SK-N-SH (cell line): ENCODE measurements around the gene GLYATL1. TPM values are rescaled to one million over a fixed set of nuclear protein-coding genes. Genes with fewer than 3 reads are reported as not detected.

ENCODE experiments used
- CTCF ChIA-PET: fragments of 300-600, 350-600 bp; formaldehyde crosslinking; extraction: SDS; loops from one replicate; lab custom pipeline; 2021; lab: Yijun Ruan, JAX
- POLR2A ChIA-PET: fragments of 350-600 bp; sonication (Branson Sonifier 250); formaldehyde crosslinking; extraction: SDS; loops from one replicate; lab custom pipeline; 2020; ENCODE audit warnings: antibody characterized with exemption, inconsistent platforms; lab: Yijun Ruan, JAX
- DNase-seq: peaks from one replicate; pipeline ENCODE4 v3.0.0; 2012
- H2AFZ ChIP-seq: fragments of 200-600 bp; sonication (generic); 2 replicates; pipeline ENCODE4 v1.8.1; 2016; ENCODE audit warnings: antibody characterized with exemption, mild to moderate bottlenecking, low read depth
- H3F3A ChIP-seq: fragments of 200-600 bp; sonication (generic); replicated peaks from 2 replicates; pipeline ENCODE3; 2016; ENCODE audit warnings: antibody characterized with exemption, mild to moderate bottlenecking; ENCODE audit not compliant: insufficient read depth
- H3K27ac ChIP-seq, 2 experiments: fragments of 200-500 bp in 1 of 2; fragments of 200-600 bp in 1 of 2; sonication (Bioruptor generic) in 1 of 2; sonication (generic), shearing (Covaris generic) in 1 of 2; 2 replicates each; pipeline versions ENCODE4 v1.5.1 to v1.6.1; 2014 to 2016; ENCODE audit warnings: low read depth in 2 of 2, inconsistent platforms in 1 of 2, low read length in 1 of 2, mild to moderate bottlenecking in 1 of 2, mixed read lengths in 1 of 2
- H3K27me3 ChIP-seq: fragments of 200-600 bp; sonication (generic), shearing (Covaris generic); 2 replicates; pipeline ENCODE4 v1.6.1; 2016; ENCODE audit warnings: mixed run types; ENCODE audit not compliant: insufficient read depth
- H3K36me3 ChIP-seq, 2 experiments: fragments of 200-500 bp in 1 of 2; fragments of 200-600 bp in 1 of 2; sonication (Bioruptor generic) in 1 of 2; sonication (generic) in 1 of 2; replicated peaks in 1 of 2; 2 replicates each; pipeline versions ENCODE3 to v1.5.1; 2014 to 2016; ENCODE audit warnings: low read length in 1 of 2, mild to moderate bottlenecking in 1 of 2; ENCODE audit not compliant: insufficient read depth in 2 of 2, control insufficient read depth in 1 of 2
- H3K4me1 ChIP-seq, 2 experiments: fragments of 200-500 bp in 1 of 2; fragments of 200-600 bp in 1 of 2; sonication (Bioruptor generic) in 1 of 2; sonication (generic), shearing (Covaris generic) in 1 of 2; 2 replicates each; pipeline versions ENCODE4 v1.5.1 to v1.6.1; 2014 to 2016; ENCODE audit warnings: low read depth in 1 of 2, low read length in 1 of 2, mixed run types in 1 of 2; ENCODE audit not compliant: insufficient read depth in 2 of 2, control insufficient read depth in 1 of 2
- H3K4me2 ChIP-seq: fragments of 200-600 bp; sonication (generic), shearing (Covaris generic); 2 replicates; pipeline ENCODE4 v1.6.1; 2017; ENCODE audit warnings: mixed run types
- H3K4me3 ChIP-seq, 2 experiments: fragments of 200-500 bp in 1 of 2; fragments of 200-600 bp in 1 of 2; sonication (Bioruptor generic) in 1 of 2; sonication (generic), shearing (Covaris generic) in 1 of 2; 2 replicates each; pipeline versions ENCODE4 v1.5.1 to v1.8.1; 2014 to 2016; ENCODE audit warnings: low read depth in 2 of 2, inconsistent platforms in 1 of 2, low read length in 1 of 2, mild to moderate bottlenecking in 1 of 2, mixed read lengths in 1 of 2, moderate library complexity in 1 of 2
- H3K79me2 ChIP-seq: fragments of 200-600 bp; sonication (generic); 2 replicates; pipeline ENCODE4 v1.8.1; 2017; ENCODE audit warnings: mild to moderate bottlenecking; ENCODE audit not compliant: insufficient read depth
- H3K9ac ChIP-seq: fragments of 200-600 bp; sonication (generic); 2 replicates; pipeline ENCODE4 v1.6.1; 2017; ENCODE audit warnings: mixed run types
- H3K9me2 ChIP-seq: fragments of 200-600 bp; sonication (generic); 2 replicates; pipeline ENCODE4 v1.6.1; 2017; ENCODE audit warnings: mixed run types
- H3K9me3 ChIP-seq: fragments of 200-600 bp; sonication (generic); 2 replicates; pipeline ENCODE4 v1.6.1; 2017; ENCODE audit warnings: mixed run types, mild to moderate bottlenecking, moderate library complexity
- H4K20me1 ChIP-seq: fragments of 200-600 bp; sonication (generic); 2 replicates; pipeline ENCODE4 v1.6.1; 2017; ENCODE audit warnings: mild to moderate bottlenecking, mixed run types; ENCODE audit not compliant: insufficient read depth
- CHD2 ChIP-seq: fragments of 150-350 bp; IDR thresholded peaks from 2 replicates; pipeline ENCODE4 v1.6.1; 2018; ENCODE audit warnings: low read length; ENCODE audit not compliant: partially characterized antibody
- CTCF ChIP-seq: fragments of 200-600 bp; sonication (generic); IDR thresholded peaks from 2 replicates; pipeline ENCODE4 v1.6.1; 2017; ENCODE audit warnings: antibody characterized with exemption, mild to moderate bottlenecking, moderate library complexity
- JUND ChIP-seq: IDR thresholded peaks from 2 replicates; pipeline ENCODE4 v1.4.0; 2012
- MXI1 ChIP-seq: IDR thresholded peaks from 2 replicates; pipeline ENCODE4 v1.6.1; 2012; ENCODE audit warnings: mild to moderate bottlenecking, low read depth, low read length, improper control_type of control experiment
- NFIC ChIP-seq: IDR thresholded peaks from 2 replicates; pipeline ENCODE4 v1.4.0; 2012; ENCODE audit warnings: borderline replicate concordance
- PBX3 ChIP-seq: IDR thresholded peaks from 2 replicates; pipeline ENCODE4; 2012
- SIN3A ChIP-seq: IDR thresholded peaks from 2 replicates; pipeline ENCODE4 v1.6.1; 2012; ENCODE audit warnings: low read depth, mild to moderate bottlenecking, low read length, moderate library complexity, borderline replicate concordance
- SMC3 ChIP-seq: IDR thresholded peaks from 2 replicates; pipeline ENCODE4 v1.6.1; 2012; ENCODE audit warnings: low read depth, low read length, improper control_type of control experiment
- TEAD4 ChIP-seq: IDR thresholded peaks from 2 replicates; pipeline ENCODE4 v1.4.0; 2012; ENCODE audit warnings: mild to moderate bottlenecking, borderline replicate concordance; ENCODE audit not compliant: insufficient read depth
- YY1 ChIP-seq: IDR thresholded peaks from 2 replicates; pipeline ENCODE4 v1.4.0; 2012; ENCODE audit warnings: low read depth, mild to moderate bottlenecking
- ZBTB33 ChIP-seq: IDR thresholded peaks from 2 replicates; pipeline ENCODE4 v1.4.0; 2012; ENCODE audit warnings: low read depth, borderline replicate concordance
- polyA plus RNA-seq, 3 experiments: library from polyadenylated mRNA; depleted of rRNA; stranded (reverse); fragments of >200 nt; gene quantifications; 2 replicates each; pipeline ENCODE4 v1.2.3, GENCODE V29; 2012
- TF ChIP-seq, protein P1 (sequence below): fragments of 150-350 bp; IDR thresholded peaks from 2 replicates; pipeline ENCODE4 v1.6.1; 2017; ENCODE audit warnings: antibody characterized with exemption, low read length, low read depth, borderline replicate concordance

The GLYATL1 gene
- polyA plus RNA-seq, 1 of the 3 experiments (the other 2 are of a cell fraction): 0.21 TPM

- Histone ChIP-seq H3F3A (no peaks in the 10 kb centered on the region), H3K4me1 (no peaks in the 10 kb centered on the region), H2AFZ (no peak overlapping the region), H3K4me3 (no peak overlapping the region), H3K4me2 (no peak overlapping the region), H3K27me3 (no peaks in the 10 kb centered on the region), H4K20me1 (no peaks in the 10 kb centered on the region), H3K27ac (no peak overlapping the region), H3K36me3 (no peaks in the 10 kb centered on the region), H3K9ac (no peak overlapping the region), H3K79me2 (no peaks in the 10 kb centered on the region), H3K9me3 (0 out of 2 replicates have a peak, but pooled peaks cover 2% of the 10 kb centered on the region), H3K9me2 (no peaks in the 10 kb centered on the region)
- no peak for DNase-seq
- TF ChIP-seq YY1: no peak
- no peak for TF ChIP-seq PBX3
- no peak for TF ChIP-seq SMC3
- no peak for TF ChIP-seq ZBTB33
- no peak for TF ChIP-seq NFIC
- TF ChIP-seq JUND: no peak
- no peak for TF ChIP-seq CTCF
- no peak for TF ChIP-seq TEAD4
- no peak for TF ChIP-seq CHD2
- TF ChIP-seq, protein P1, sequence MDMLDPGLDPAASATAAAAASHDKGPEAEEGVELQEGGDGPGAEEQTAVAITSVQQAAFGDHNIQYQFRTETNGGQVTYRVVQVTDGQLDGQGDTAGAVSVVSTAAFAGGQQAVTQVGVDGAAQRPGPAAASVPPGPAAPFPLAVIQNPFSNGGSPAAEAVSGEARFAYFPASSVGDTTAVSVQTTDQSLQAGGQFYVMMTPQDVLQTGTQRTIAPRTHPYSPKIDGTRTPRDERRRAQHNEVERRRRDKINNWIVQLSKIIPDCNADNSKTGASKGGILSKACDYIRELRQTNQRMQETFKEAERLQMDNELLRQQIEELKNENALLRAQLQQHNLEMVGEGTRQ: no peak
- no peak for TF ChIP-seq MXI1
- TF ChIP-seq SIN3A: no peak
- CTCF ChIA-PET: interaction anchor here (0.7 to 2.0 kb wide), 3 partner anchors 8 to 259 kb away, joined by 3 to 10 read pairs (median 4); no protein-coding TSS in a partner anchor
- POLR2A ChIA-PET: no interaction called here
Observed at GRCh38 chr11:58913685-58914084, 25.6 kb upstream of the GLYATL1 start.
